NK-92 treated with Interleukin-12 subunit alpha and Interleukin-12 subunit beta, amount 100 ng/mL, for 24 hours (cell line): ENCODE results near the gene RPA1.

ENCODE experiments used
- DNase-seq: peaks from one replicate; lab custom pipeline; 2025; lab: John Stamatoyannopoulos, UW

RPA1 gene

DNA sequence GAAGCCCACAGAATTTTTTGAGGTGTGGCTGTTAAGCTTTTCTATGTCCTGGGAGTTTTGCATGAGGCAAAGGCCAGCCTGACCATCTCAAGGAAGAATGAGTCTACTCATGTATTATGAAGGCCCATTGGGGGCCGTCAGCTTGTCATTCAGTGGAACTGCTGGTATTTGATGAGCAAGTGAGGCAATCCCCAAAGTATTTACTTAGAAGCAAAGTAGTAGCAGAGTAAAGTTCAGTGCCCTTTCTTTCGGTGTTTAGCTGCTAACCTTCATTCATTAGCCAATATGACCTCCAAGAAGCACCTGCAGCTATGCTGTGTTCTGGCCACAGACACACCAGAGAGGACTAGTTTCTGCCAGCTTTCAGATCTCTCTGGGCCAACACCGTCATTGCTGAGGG lies 80.2 kb downstream of the RPA1 start:
- DNase-seq, result no peak

DNA sequence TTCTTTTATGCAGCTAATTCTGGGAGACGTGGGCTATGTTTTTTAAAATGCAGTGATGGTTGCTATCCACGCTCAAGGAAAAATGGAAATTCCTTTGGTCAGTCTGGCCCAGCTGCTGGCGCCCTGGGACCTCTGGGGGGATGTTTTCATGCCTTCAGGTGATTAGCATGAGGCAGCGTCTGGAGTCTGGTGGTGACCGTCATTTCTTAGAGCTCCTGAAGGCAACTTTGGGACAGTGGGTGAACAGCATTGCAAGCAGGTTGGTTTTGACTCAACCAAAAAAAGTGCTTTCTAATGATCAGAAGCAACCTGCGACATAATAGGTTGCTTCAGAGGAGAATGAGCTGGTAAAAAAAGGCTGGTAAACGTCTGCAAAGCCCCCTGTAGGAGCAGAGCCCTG lies 82.3 kb downstream of the RPA1 start:
- DNase-seq, result no peak

DNA sequence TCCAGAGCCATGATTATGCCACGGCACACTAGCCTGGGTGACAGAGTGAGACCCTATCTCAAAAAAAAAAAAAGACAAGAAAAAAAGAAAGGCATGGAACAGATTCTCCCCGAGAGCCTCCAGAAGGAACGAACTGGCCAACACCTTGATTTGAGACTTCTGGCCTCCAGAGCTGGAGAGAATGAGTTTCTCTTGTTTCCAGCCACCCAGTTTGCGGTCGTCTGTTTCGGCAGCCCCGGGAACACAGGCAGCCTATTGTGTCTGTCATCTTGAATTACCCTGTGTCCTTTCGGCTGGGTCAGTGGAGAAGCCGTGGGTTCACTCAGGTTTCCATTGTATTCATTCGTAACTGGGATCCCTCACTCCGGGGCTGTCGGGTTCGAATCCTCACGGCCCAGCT lies 83.9 kb downstream of the RPA1 start:
- DNase-seq, result no peak

DNA sequence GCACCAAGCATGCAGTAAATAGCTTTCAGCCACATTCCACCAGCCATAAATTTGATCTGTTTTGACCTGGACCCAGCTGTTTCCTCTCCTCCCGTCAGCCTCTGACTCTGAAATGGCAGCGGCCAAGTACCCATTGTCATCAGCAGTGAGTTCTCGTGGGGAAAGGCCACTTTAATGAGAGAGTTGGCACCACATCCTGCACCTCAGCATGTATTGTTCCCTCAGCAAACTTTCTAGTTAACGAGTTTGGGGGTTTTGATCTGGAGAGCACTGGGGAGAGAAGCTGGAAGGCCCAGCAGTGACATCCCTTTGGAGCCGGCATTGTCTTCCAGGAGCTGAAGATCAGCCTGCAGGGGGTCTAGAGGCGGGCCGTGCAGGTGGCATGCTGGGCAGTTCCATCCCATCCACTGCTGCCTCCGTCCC lies 84.9 kb downstream of the RPA1 start:
- DNase-seq, result no peak

DNA sequence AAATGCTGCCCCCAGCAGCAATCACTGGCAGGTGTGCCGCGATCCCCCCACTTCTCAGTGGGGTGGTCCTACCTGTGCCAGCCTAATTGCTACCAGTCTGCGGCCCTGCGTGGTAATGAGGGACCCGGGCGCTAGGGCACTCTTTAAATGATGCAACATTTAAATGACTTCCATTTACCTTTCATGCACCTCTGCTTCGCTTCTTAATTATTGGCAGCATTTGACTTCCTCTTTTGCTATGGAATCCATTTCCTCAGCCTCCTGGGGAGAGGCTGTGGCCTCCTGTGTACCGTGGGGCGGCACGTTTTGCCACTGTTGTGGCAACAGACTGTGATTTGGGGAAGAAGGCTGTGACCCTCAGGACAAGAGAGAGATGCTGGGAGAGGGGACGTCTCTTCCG lies 86.1 kb downstream of the RPA1 start:
- no peak for DNase-seq

DNA sequence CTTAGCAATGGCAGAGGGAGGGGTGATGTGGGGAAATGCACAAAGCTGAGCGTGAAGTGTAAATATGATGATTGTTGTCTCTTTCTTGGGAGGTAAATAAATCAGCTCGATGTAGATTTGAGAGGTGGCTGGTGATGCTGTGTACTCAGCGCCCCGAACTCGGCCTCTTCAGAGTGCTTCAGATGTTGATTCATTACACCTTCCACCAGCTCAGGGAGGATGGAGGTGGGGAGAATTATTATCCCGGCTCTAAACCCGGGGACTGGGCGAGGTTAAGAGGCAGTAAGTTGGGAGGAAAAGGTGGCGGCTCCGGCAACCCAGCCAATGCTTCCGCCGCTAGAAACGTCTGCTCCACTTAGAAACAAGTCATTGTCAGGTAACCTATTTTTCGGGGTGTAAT lies 86.5 kb downstream of the RPA1 start:
- no peak for DNase-seq

DNA sequence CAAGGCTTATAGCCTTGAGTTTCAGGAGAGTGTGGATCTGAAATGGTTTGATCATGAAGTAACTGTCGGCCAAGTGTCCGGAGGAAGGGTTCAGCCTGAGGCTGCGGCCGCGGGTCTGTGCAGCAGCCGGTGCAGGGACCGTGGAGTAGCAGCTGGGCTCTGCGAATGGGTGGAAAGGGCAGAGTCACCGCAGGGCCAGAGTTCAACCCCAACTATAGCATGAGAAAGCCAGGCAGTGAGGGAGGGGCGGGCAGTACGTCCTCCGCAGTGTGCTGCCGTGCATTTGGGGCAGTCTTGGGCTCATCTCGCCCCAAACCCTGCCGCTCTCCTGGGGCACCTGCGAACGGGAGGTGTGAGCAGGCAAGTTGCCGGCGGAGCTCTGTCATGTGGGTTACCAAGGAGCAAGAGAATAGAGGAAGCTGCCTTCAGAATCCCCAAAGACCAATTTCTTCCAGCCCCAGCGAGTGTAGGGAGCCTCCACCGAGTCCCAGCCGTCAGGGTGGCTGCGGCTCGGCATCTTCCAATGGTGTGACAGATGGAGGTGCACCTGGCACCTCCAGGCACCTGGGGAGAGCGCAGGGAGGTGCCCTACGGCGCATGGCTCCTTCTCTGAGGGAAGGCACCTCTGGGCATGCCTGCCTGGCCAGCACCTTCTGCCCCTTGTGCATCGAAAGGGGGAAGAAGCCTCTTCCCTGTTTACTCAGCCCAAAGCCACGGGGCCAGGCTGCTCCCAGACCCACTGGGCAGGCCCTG lies 87.3 kb downstream of the RPA1 start:
- DNase-seq, result no peak

DNA sequence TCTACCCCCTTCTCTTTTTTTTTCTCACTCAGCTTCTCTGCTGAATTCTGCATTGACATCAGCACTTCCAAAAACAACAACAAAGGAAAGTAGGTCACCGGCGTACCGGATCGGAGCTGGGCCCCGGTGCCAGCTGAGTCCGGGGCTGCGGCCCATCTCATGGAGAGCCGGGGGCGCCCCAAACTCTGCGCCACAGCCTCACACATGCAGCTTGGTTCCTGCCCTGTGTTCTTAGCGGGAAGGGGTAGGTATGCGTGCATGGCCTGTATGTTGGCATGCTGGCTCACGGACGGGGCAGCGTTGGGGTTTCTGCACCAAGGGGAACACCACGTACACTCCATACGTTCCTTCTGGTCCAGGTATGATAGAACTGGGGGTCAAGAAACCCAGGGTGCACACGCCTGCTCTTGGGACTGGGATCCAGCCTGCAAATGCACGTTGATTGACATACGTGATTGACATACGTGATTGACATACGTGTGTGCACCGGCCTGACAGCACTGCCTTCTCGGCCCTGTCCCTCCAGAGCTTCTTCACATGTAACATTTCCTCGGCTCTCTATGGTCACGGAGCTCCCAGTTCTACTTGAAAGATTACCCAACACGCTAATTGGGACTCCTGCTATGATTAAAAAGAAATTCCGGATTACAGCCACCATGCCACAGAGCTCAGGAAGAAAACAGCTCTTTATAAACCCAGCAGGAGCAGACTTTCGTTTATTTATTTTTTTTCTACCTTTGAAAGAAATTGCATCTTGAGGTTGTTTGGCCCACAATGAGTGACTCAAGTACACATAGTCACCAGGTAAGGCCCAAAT lies 88.7 kb downstream of the RPA1 start:
- DNase-seq, result no peak

DNA sequence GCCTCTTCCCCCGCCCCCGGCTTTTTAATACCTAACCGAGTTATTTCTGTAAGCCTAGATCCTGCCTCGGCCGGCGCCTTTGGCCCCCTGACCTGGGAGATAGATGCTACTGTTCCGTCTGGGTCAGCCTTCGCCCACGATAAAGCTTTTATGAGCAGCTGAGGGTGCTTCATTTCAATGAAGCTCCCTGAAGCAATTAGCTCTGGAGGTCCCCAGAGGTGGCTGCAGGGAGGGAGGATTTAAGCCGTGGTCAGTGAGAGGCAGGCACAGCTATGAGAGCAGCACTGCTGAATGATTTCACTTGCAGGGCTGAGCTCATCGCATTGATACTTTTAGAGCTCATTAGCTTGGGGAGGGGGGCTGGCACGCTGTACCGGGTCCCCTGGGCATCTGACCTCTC lies 89.4 kb downstream of the RPA1 start:
- DNase-seq, result no peak

DNA sequence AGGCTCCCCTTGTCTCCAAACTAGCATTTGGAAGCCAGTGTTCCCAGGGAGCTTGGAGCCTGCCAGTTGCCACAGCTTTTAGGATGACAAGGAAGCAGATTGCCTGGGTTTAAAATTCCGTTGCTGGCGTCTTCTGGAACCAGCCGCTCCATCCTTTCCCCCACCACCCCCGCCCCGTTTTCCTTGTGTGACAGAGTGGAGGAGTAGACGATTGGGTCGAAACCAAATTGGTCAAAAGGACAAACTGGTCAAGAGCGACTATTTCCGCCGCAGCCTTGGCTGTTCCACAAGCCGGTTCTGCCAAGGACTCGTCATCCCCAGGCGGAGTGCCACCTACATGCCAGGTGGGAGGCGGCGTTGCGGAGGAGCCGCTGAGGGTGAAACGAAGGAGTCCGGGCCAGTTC lies 91.1 kb downstream of the RPA1 start:
- no peak for DNase-seq

DNA sequence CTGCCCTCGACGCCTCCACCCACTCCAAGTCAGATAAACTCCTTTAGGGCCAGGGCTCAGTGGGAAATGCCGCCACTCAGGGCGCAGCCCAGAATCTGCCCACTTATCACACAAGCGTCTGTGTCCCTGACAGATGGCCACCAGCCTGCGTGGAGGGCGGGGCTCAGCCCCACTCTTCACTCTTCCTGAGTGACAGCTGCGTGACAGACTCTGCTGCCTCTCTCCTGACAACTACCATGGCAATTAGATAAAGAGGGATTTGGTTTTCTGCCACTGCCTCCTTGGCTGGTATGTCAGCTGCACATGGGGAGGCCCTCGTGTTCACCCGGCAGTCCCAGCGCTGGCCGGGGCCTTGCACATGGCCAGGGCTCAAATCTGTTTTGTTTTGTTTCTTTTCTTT lies 99.2 kb downstream of the RPA1 start:
- no peak for DNase-seq

DNA sequence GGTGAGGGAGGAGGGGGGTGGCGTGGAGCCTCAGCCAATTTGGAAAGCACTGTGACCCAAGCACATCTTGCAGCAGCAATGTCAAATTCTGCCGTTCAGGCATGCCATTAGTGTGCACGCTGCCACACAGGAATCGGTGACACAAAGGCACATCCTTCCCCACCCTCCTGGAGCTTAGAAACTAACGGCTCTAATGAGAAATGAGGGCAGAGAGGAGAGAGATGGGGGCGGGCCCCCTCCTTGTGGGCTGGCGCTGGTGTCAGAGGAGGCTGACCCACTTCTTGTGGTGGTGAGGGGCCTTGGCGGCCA lies 100.5 kb downstream of the RPA1 start:
- DNase-seq, result no peak

DNA sequence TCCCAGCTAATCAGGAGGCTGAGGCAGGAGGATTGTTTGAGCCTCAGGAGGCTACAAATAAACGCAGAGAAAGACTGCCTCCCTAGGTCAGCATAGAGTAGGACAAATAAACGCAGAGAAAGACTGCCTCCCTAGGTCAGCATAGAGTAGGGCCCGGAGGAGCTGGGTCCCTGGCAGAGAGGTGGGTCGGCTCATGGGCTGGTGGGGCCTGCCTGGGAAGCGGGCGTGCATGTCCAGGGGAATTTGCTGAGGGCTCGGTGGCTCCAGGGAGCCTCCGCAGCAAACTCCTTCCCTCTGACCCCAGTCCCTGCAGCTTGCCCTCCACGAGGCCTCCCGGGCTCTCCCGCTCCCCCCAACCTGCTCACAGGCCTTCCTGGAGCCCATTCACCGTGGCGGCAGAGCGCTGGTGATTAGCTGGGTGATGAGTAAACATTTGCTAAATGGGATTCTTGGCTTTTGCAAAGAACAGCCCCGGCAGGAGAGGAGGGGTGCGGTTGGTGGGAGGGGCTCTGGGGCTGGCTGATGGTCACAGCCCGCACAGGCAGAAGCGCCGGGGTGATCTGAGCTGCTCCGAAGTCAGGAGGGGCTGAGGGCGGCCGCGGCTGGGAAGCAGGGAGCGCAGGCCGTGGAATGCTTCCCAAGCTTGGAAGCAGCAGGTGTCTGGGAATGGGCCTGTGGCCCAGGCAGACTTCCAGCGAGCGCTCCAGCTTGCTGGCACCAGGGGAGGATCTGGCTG lies 102.2 kb downstream of the RPA1 start:
- DNase-seq, result no peak

DNA sequence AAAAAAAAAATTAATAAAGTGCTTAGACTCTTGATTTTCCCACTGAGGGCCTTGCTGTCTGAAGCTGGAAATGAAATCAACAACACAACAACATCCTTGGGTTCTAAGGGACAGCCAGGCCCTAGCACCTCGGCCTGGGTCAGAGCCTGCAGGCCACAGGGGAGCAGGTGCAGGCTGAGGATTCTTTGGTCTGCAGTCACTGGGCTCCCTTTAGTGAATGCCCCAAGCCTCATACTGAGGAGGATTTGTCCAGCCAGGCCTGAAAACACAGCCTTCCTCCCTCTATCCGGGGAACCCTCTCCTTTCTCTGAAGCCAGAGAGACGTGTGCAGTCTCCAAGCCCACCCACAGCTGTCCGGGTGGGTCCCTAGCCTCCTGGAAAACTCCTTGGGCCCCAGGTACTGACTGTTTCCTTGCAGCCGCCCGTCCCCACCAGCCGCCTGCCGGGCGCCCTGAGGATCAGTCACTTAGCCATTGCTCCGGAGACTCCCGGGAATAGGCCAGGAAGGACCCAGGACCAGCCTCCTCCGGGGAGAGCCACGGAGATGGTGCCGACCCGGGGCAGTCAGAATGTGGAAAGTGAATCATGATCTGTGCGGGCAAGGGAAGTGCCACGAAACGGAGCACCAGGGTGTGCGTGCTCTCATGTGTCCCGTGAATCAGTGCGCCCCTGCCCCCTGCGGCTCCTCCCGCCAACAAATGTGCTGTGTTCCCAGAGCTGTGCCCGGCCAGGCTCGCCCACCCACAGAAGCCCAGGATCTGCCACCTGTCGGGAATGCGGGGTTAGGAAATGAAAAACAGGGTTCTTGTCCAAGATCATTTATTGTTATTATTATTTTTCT lies 104.3 kb downstream of the RPA1 start:
- no peak for DNase-seq

DNA sequence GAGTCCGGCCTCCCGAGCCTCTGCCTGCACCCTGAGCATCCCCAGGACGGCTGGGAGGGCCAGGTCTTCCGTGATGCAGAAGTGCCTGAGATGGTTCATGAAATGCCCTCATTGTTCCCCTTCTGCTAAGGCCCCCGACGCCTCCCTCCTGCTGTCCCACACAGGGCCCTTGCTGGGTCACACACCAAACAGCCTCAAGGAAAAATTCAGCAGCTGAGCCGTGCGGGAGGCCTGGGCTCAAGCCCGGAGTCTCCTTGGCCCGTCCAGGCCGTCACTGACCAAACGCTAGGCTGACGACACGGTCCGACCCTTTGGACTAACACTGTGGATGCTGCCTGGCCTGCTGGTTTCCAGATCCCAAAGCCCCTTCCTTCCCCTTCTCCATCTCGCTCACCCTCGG lies 105.1 kb downstream of the RPA1 start:
- DNase-seq, result no peak

DNA sequence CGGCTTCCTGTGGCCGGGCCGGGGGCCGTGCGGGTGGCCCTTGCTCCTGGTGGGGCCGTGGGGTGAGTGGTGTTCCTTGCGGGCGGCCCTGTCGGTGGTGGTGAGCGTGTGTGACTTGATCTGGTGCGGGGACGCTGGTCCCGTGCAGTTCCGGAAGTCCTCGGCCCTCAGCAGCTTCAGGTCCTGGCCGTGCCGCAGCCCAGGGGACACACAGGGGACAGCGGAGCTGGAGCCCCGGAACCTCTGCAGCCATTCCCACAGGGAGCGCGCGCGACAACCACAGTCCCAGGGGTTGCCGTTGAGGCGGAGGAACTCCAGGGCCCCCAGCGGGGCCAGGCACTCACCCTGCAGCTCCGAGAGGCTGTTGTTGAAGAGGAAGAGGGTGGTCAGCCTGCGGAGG lies 107.0 kb downstream of the RPA1 start:
- no peak for DNase-seq

DNA sequence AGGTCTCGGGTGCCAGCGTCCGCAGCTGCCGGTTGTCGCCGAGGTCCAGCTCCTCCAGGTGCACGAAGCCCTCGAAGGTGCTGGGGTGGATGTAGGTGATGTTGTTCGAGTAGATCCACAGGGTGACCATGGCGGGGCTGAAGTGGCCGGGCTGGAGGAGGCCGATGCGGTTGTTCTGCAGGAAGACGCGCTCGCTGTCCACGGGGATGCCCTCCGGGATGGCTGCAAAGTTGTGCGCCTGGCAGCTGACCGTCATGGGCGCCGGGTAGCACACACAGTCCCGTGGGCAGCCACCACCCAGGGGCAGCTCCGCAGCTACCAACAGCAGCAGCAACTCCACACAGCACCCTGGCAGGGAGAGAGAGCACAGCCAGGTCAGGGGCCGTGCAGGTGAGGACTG lies 107.7 kb downstream of the RPA1 start:
- DNase-seq, result no peak

DNA sequence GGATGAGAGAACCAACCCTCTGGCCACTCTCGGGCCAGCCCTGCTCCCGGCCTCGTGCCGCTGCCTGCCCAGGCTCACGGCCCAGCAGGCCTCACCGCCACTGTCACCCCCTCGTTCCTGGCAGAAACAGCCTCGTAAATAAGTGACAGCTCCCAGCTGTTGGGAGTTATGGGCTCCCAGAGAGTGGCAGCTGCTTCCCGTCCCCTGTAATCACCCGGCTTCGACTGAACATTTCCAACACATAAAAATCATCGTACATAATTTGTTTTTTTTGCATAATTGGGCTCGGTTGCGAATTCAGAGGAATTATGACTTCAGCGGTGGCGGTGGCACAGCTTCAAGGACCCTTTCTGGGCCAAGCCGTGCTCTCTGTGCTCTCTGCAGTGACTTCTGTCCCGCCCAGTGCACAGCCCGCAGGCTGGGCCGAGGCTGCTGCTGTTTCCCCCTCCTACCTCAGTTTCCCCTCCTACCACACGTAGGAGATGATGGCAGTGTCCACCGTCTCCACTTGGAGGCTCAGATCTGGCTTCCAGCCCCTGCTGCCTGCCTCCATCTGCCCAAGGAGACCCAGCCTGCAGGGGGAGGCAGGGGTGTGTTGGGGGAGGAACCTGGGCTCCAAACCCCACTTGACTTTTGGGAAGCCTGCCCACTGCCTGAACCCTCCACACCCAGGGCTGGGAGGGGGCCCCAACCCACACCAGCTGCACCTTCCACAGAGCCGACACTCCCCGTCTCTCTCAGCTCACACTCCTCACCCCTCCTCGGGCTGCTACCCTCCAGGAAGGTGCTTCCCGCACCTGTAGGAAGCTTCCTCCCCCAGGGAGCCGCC lies 110.4 kb downstream of the RPA1 start:
- no peak for DNase-seq

DNA sequence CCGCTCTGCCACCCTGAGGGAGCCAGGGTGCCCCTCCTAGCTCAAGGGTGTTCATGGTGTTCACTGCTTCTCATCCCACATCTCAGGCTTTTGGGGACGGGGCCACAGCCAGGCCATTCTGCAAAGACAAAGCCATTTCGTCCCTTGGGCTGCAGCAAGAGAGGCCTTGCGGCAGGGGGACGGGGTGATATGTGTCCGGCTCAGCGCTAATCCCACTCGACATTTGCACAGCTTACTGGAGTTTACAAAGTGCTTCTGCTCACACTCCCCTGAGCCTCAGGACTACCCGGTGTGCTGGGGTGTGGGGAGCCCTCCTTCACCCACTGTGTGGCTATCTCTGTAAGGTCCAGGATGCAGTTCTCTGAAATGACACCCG lies 111.0 kb downstream of the RPA1 start:
- DNase-seq, result no peak

DNA sequence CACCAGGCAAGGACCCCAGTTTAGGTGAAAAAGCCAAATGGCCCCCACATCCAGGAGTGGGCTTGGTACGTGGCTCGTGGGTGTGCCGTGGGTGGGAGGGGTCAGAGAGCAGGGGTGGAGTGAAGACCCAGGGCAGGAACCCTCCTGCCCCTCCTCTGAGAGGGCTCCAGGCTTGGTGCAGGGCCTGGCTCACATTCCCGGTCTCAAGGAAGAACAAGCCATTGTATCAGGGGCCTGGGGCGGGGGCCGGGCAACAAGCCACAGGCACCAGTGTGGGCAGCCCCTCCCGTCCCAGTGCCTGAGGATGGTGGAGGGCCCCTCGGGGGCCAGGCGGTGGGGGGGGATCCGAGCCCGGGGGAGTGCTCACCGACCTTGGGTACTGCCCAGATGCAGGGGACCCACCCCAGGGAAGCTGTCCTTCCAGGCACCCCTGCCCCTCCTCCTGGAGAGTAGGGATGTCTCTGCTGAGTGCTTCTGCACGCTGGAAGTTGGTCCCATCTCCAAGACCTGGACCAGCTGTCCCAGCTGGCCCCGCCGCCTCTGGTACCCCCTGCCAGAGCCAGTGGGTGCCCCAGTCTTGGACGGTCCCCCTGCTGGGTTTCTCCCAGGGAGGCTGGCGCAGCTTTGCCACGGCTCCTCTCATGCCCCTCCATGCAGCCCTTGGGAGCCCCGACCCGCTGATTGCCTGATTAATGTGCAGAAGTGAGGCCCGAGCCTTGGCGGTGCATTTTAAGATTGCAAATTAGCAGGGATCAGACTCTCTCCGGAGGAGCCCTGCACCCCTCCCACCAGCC lies 111.7 kb downstream of the RPA1 start:
- DNase-seq, result no peak

DNA sequence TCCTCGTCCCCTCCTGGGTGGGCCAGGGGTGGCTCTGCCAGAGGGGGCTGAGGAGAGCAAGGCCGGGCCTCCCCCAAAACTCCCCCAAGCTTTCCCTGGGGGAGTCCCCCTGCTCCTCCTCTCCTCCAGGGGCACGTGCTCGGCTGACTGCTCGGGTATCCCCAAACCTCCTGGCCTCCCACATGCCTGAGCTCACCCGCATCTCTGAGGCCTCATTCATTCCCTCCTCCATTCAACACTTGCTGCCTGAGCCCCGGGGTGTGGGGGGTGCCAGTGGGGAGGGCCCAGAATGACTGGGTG lies 112.2 kb downstream of the RPA1 start:
- no peak for DNase-seq
